Measurements from ENCODE around the gene EIF5B. TPM values are rescaled to one million over a fixed set of nuclear protein-coding genes. Genes with fewer than 3 reads are reported as not detected.

EIF5B gene
- total RNA-seq, 4 donors from 2014 or later: 19.4 to 40.7 (median 30.0) TPM

- no peaks in the 10 kb centered on the region for H3K27me3 ChIP-seq
- intact Hi-C loops (cut with DNase I): no loop called here
- TF ChIP-seq POLR2A (IDR thresholded peaks at IDR 0.05) (no peak), CTCF (IDR thresholded peaks at IDR 0.05) (no peak)
- no peak for DNase-seq
- H3K4me3 ChIP-seq: no peak overlapping the region
- WGBS, 2 donors: 79 to 84% methylated on average over 4 of the region's 4 CpGs
- no peak overlapping the region for H3K27ac ChIP-seq
- peaks cover 3 to 99% (median 15%) of the 10 kb centered on the region in 3 donors for H3K36me3 ChIP-seq
- H3K4me1 ChIP-seq: peaks cover 0 to 4% (median 0%) of the 10 kb centered on the region in 3 donors
- H3K9me3 ChIP-seq: no peaks in the 10 kb centered on the region
These were observed 73.1 kb downstream of the EIF5B start for GRCh38 chr2:99410276-99410675.

GRCh38 chr2:99414566-99414965, 77.4 kb downstream of the EIF5B start:
- Histone ChIP-seq H3K4me1 (no peaks in the 10 kb centered on the region), H3K4me3 (no peak overlapping the region), H3K36me3 (peaks cover 8 to 100% (median 17%) of the 10 kb centered on the region in 3 donors), H3K9me3 (no peaks in the 10 kb centered on the region), H3K27me3 (no peaks in the 10 kb centered on the region), H3K27ac (no peak overlapping the region)
- DNase-seq: no peak
- TF ChIP-seq CTCF (IDR thresholded peaks at IDR 0.05) (no peak), POLR2A (IDR thresholded peaks at IDR 0.05) (no peak)
- 80 to 89% methylated on average over 1 of the region's 1 CpG for WGBS, 2 donors
- intact Hi-C loops (cut with DNase I): no loop called here

- H3K9me3 ChIP-seq: no peaks in the 10 kb centered on the region
- peaks cover 18 to 100% (median 20%) of the 10 kb centered on the region in 3 donors for H3K36me3 ChIP-seq
- no peak overlapping the region for H3K4me3 ChIP-seq
- WGBS, 2 donors: 88 to 92% methylated on average over 2 of the region's 3 CpGs
- no peaks in the 10 kb centered on the region for H3K4me1 ChIP-seq
- no peaks in the 10 kb centered on the region for H3K27me3 ChIP-seq
- intact Hi-C loops (cut with DNase I): no loop called here
- H3K27ac ChIP-seq: no peak overlapping the region
- TF ChIP-seq CTCF (IDR thresholded peaks at IDR 0.05) (no peak), POLR2A (IDR thresholded peaks at IDR 0.05) (no peak)
- DNase-seq: no peak
These were observed 80.2 kb downstream of the EIF5B start for GRCh38 chr2:99417396-99417795.

GRCh38 chr2:99420031-99420430, 82.8 kb downstream of the EIF5B start:
- Histone ChIP-seq H3K9me3 (no peaks in the 10 kb centered on the region), H3K36me3 (peaks cover 20 to 99% (median 22%) of the 10 kb centered on the region in 3 donors), H3K4me3 (no peak overlapping the region), H3K27ac (no peak overlapping the region), H3K27me3 (no peaks in the 10 kb centered on the region), H3K4me1 (peaks cover 0 to 7% (median 0%) of the 10 kb centered on the region in 3 donors)
- intact Hi-C loops (cut with DNase I): no loop called here
- no peak for DNase-seq
- 55 to 80% methylated on average over 1 of the region's 1 CpG for WGBS, 2 donors
- no peak for TF ChIP-seq CTCF (IDR thresholded peaks at IDR 0.05)
- no peak for TF ChIP-seq POLR2A (IDR thresholded peaks at IDR 0.05)

GRCh38 chr2:99420751-99421299, 83.6 kb downstream of the EIF5B start:
- Histone ChIP-seq H3K9me3 (no peaks in the 10 kb centered on the region), H3K27ac (no peak overlapping the region), H3K27me3 (no peaks in the 10 kb centered on the region), H3K36me3 (peaks cover 16 to 99% (median 20%) of the 10 kb centered on the region in 3 donors), H3K4me3 (no peak overlapping the region), H3K4me1 (peaks cover 0 to 13% (median 0%) of the 10 kb centered on the region in 3 donors)
- 79 to 81% methylated on average over 5 of the region's 5 CpGs for WGBS, 2 donors
- intact Hi-C loops (cut with DNase I): no loop called here
- TF ChIP-seq POLR2A (IDR thresholded peaks at IDR 0.05) (no peak), CTCF (IDR thresholded peaks at IDR 0.05) (no peak)
- DNase-seq: no peak

Data from esophagus squamous epithelium (tissue), 5 donors.